GM12891 (cell line): ENCODE measurements around the gene TSHZ1.

Experiments
- DNase-seq: peaks from one replicate; pipeline ENCODE4 v3.0.0; 2011; ENCODE audit warnings: low spot score; ENCODE audit not compliant: insufficient read length
- FAIRE-seq: peaks from 2 replicates; lab custom pipeline; 2011; peaks lifted over from hg19 to GRCh38; lab: Jason Lieb, UNC
- PAX5 ChIP-seq: IDR thresholded peaks from 2 replicates; pipeline ENCODE4 v1.6.1; 2011; ENCODE audit warnings: low read length, moderate library complexity, mild to moderate bottlenecking; ENCODE audit not compliant: insufficient read depth, severe bottlenecking
- POLR2A ChIP-seq: IDR thresholded peaks from 2 replicates; pipeline ENCODE4 v1.6.1; 2011; ENCODE audit warnings: low read depth, low read length, control low read depth
- POLR2AphosphoS5 ChIP-seq: IDR thresholded peaks from 2 replicates; pipeline ENCODE4 v1.6.1; 2011; ENCODE audit warnings: low read depth, low read length, control low read depth
- POU2F2 ChIP-seq: IDR thresholded peaks from 2 replicates; pipeline ENCODE4 v1.6.1; 2011; ENCODE audit warnings: low read depth, mild to moderate bottlenecking, control low read depth, low read length, moderate library complexity
- SPI1 ChIP-seq: IDR thresholded peaks from 2 replicates; pipeline ENCODE4 v1.6.1; 2011; ENCODE audit warnings: low read depth, low read length, control low read depth
- TAF1 ChIP-seq: IDR thresholded peaks from 2 replicates; pipeline ENCODE4 v1.6.1; 2011; ENCODE audit warnings: low read depth, low read length, control low read depth

Gene TSHZ1

GRCh38 chr18:75280427-75281280 is 70.1 kb downstream of the TSHZ1 start:
- DNase-seq, result no peak
- FAIRE-seq, result no peak

GRCh38 chr18:75282746-75283145 is 72.1 kb downstream of the TSHZ1 start:
- DNase-seq, result no peak
- TF ChIP-seq POLR2AphosphoS5, result no peak
- TF ChIP-seq SPI1, result no peak
- TF ChIP-seq TAF1, result no peak
- no peak for TF ChIP-seq PAX5
- TF ChIP-seq POLR2A, result no peak
- no peak for TF ChIP-seq POU2F2
- no peak for FAIRE-seq

More at GRCh38 chr18:75280427-75281280, 70.1 kb downstream of the TSHZ1 start:
- TF ChIP-seq SPI1, result no peak

GRCh38 chr18:75283731-75284130 is 73.1 kb downstream of the TSHZ1 start:
- no peak for TF ChIP-seq SPI1
- no peak for TF ChIP-seq POLR2AphosphoS5
- no peak for TF ChIP-seq TAF1
- TF ChIP-seq POU2F2, result no peak
- TF ChIP-seq POLR2A, result no peak
- TF ChIP-seq PAX5, result no peak

GRCh38 chr18:75284566-75284965 is 74.0 kb downstream of the TSHZ1 start:
- DNase-seq, result no peak
- TF ChIP-seq POLR2A (no peak), TAF1 (no peak), POU2F2 (no peak), SPI1 (no peak), PAX5 (no peak), POLR2AphosphoS5 (no peak)
- FAIRE-seq, result no peak

More at GRCh38 chr18:75283731-75284130, 73.1 kb downstream of the TSHZ1 start:
- DNase-seq, result no peak
- FAIRE-seq, result no peak

GRCh38 chr18:75285876-75286275 is 75.3 kb downstream of the TSHZ1 start:
- DNase-seq, result no peak
- TF ChIP-seq SPI1 (no peak), POLR2AphosphoS5 (no peak), POLR2A (no peak), POU2F2 (no peak), PAX5 (no peak), TAF1 (no peak)
- FAIRE-seq, result no peak

- FAIRE-seq (no peak), DNase-seq (no peak)
- TF ChIP-seq SPI1 (no peak), TAF1 (no peak), POLR2AphosphoS5 (no peak), POLR2A (no peak), PAX5 (no peak), POU2F2 (no peak)
These were observed 76.4 kb downstream of the TSHZ1 start for GRCh38 chr18:75287006-75287405.

GRCh38 chr18:75287700-75288099 is 77.1 kb downstream of the TSHZ1 start:
- no peak for TF ChIP-seq TAF1
- no peak for TF ChIP-seq PAX5
- no peak for TF ChIP-seq POU2F2
- TF ChIP-seq SPI1, result no peak
- no peak for TF ChIP-seq POLR2AphosphoS5
- no peak for TF ChIP-seq POLR2A
- FAIRE-seq (no peak), DNase-seq (no peak)

- no peak for TF ChIP-seq POLR2AphosphoS5
- TF ChIP-seq SPI1, result no peak
- TF ChIP-seq POU2F2, result no peak
- no peak for TF ChIP-seq PAX5
- no peak for TF ChIP-seq POLR2A
- TF ChIP-seq TAF1, result no peak
- FAIRE-seq, result no peak
- DNase-seq, result no peak
These were observed 79.2 kb downstream of the TSHZ1 start for GRCh38 chr18:75289761-75290160.

- FAIRE-seq (no peak), DNase-seq (no peak)
- no peak for TF ChIP-seq PAX5
- no peak for TF ChIP-seq TAF1
- TF ChIP-seq POU2F2, result no peak
- no peak for TF ChIP-seq POLR2A
- no peak for TF ChIP-seq POLR2AphosphoS5
- TF ChIP-seq SPI1, result no peak
These were observed 80.3 kb downstream of the TSHZ1 start for GRCh38 chr18:75290737-75291358.
